ENCODE data around the gene ARMC9. TPM values are rescaled to one million over a fixed set of nuclear protein-coding genes. Genes with fewer than 3 reads are reported as not detected.
A peak's percentile ranks its signal among the peaks of the same experiment; 100 is the strongest.
"Not testable (repeated sequence)": the region's sequence is repeated elsewhere in the genome, so short reads cannot be mapped to it uniquely, and the experiment has no call there.

Gene ARMC9
- total RNA-seq, 2 donors from 2014 or later: 6.9 to 10.1 TPM

DNA sequence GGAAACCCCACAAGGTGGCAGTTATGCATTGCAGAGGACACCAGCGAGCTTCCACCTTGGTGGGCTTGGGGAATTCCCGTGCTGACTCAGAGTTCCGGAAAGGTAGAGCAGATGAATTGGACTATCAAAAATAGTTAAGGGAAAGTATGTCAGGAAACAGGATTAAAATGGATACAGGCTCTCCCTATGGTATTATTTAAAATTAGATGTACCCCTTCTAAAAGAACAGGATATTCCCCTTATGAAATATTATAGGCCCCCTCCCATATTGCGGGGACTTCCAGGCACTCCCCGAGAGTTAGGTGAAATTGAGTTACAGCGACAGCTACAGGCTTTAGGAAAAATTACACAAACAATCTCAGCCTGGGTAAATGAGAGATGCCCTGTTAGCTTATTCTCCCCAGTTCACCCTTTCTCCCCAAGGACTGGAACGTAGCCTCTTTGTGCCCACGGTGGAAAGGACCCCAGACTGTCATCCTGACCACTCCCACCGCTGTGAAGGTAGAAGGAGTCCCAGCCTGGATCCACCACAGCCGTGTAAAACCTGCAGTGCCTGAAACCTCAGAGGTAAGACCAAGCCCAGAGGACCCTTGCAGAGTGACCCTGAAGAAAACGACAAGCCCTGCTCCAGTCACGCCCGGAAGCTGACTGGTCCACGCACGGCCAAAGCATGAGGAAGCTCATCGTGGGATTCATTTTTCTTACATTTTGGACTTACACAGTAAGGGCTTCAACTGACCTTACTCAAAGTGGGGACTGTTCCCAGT, 207.4 kb downstream of the ARMC9 start:
- DNase-seq; H3K27me3 ChIP-seq; H3K4me3 ChIP-seq; intact Hi-C loops (cut with DNase I); ATAC-seq; H3K36me3 ChIP-seq (replicated peaks in 1 of 2; ENCODE audit: insufficient read depth in 1 of 2, low read depth in 2 of 2); H3K9me3 ChIP-seq: not testable (repeated sequence)
- Histone ChIP-seq H3K27ac (peak overlapping the region; percentile 45 to 94 (median 86)), H3K4me1 (peaks cover 98% of the 10 kb centered on the region)
- 6 to 7% methylated on average over 12 to 16 of the region's 16 CpGs for WGBS, 2 donors
- TF ChIP-seq, protein P1, sequence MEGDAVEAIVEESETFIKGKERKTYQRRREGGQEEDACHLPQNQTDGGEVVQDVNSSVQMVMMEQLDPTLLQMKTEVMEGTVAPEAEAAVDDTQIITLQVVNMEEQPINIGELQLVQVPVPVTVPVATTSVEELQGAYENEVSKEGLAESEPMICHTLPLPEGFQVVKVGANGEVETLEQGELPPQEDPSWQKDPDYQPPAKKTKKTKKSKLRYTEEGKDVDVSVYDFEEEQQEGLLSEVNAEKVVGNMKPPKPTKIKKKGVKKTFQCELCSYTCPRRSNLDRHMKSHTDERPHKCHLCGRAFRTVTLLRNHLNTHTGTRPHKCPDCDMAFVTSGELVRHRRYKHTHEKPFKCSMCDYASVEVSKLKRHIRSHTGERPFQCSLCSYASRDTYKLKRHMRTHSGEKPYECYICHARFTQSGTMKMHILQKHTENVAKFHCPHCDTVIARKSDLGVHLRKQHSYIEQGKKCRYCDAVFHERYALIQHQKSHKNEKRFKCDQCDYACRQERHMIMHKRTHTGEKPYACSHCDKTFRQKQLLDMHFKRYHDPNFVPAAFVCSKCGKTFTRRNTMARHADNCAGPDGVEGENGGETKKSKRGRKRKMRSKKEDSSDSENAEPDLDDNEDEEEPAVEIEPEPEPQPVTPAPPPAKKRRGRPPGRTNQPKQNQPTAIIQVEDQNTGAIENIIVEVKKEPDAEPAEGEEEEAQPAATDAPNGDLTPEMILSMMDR (IDR thresholded peaks at IDR 0.05): peak; percentile 22 to 74 (median 57)

DNA sequence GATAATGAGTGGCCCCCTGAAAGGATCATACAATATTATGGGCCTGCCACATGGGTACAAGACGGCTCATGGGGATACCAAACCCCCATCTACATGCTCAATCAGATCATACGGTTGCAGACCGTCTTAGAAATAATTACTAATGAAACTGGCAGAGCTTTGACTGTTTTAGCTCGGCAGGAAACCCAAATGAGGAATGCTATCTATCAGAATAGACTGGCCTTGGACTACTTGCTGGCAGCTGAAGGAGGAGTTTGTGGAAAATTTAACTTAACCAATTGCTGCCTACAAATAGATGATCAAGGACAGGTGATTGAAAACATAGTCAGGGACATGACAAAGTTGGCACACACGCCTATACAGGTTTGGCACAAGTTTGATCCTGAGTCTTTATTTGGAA, 209.3 kb downstream of the ARMC9 start:
- 11 to 23% methylated on average over 5 of the region's 5 CpGs for WGBS, 2 donors
- H3K4me3 ChIP-seq; H3K27me3 ChIP-seq; H3K36me3 ChIP-seq (replicated peaks in 1 of 2; ENCODE audit: insufficient read depth in 1 of 2, low read depth in 2 of 2); DNase-seq; ATAC-seq; H3K9me3 ChIP-seq; intact Hi-C loops (cut with DNase I): not testable (repeated sequence)
- peak overlapping the region in 3 of 4 donors; percentile 77 to 94 (median 94) for H3K27ac ChIP-seq
- peaks cover 96% of the 10 kb centered on the region for H3K4me1 ChIP-seq

DNA sequence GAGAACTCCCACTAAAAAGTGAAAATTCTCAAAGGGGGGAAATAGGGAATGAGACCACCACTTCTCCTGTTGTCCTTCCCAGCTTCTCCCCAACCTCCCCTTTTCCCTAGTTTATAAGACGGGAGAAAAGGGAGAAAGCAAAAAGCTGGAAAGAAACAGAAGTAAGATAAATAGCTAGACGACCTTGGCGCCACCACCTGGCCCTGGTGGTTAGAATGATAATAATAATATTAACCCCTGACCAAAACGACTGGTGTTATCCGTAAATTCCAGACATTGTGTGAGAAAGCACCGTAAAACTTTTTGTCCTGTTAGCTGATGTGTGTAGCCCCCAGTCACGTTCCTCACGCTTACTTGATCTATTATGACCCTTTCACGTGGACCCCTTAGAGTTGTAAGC, 209.9 kb downstream of the ARMC9 start:
- WGBS, 2 donors: 26 to 38% methylated on average over 9 of the region's 9 CpGs
- H3K36me3 ChIP-seq (replicated peaks in 1 of 2; ENCODE audit: insufficient read depth in 1 of 2, low read depth in 2 of 2); H3K27me3 ChIP-seq; ATAC-seq; H3K9me3 ChIP-seq; intact Hi-C loops (cut with DNase I); H3K4me3 ChIP-seq: not testable (repeated sequence)
- DNase-seq: peak in 1 of 4 donors; percentile 63
- Histone ChIP-seq H3K27ac (peak overlapping the region in 3 of 4 donors; percentile 77 to 94 (median 94)), H3K4me1 (peaks cover 95% of the 10 kb centered on the region)
- TF ChIP-seq, protein P1 (IDR thresholded peaks at IDR 0.05): peak in 3 of 7 experiments; percentile 16 to 29 (median 18)

DNA sequence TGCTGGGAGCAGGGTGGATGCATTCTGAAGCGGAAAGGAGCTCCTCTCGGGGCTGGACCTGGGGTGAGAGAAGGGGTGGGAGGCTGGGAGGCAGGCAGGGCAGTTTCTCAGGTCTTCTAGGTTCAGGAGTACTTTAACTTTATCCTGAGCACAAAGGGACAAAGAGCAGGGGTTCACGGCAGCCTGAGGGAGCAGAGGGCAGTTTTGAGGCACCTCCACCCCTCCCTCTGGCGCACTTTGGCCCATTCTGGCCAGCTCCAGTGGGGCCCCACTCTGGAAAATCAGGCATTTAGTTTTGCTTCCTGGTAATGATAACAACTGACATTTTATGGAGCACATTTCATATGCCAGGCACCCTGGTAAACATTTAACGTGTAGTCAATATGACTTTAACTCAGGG, 211.3 kb downstream of the ARMC9 start:
- H3K27ac ChIP-seq: peak overlapping the region in 3 of 4 donors; percentile 74 to 94 (median 94)
- DNase-seq (peak in 1 of 4 donors; percentile 42), ATAC-seq (peak; percentile 7)
- no peaks in the 10 kb centered on the region for H3K36me3 ChIP-seq (replicated peaks in 1 of 2; ENCODE audit: insufficient read depth in 1 of 2, low read depth in 2 of 2)
- no peaks in the 10 kb centered on the region for H3K27me3 ChIP-seq
- TF ChIP-seq, protein P1 (IDR thresholded peaks at IDR 0.05): no peak
- TF ChIP-seq POLR2A (IDR thresholded peaks at IDR 0.05): no peak
- peaks cover 0 to 3% (median 0%) of the 10 kb centered on the region in 3 donors for H3K9me3 ChIP-seq
- WGBS, 2 donors: 32 to 35% methylated on average over 4 of the region's 5 CpGs
- no peak overlapping the region for H3K4me3 ChIP-seq
- intact Hi-C loops (cut with DNase I): loop anchor here (10.0 kb wide), 1 partner anchor 185 kb away; no protein-coding TSS in a partner anchor
- peaks cover 91% of the 10 kb centered on the region for H3K4me1 ChIP-seq

DNA sequence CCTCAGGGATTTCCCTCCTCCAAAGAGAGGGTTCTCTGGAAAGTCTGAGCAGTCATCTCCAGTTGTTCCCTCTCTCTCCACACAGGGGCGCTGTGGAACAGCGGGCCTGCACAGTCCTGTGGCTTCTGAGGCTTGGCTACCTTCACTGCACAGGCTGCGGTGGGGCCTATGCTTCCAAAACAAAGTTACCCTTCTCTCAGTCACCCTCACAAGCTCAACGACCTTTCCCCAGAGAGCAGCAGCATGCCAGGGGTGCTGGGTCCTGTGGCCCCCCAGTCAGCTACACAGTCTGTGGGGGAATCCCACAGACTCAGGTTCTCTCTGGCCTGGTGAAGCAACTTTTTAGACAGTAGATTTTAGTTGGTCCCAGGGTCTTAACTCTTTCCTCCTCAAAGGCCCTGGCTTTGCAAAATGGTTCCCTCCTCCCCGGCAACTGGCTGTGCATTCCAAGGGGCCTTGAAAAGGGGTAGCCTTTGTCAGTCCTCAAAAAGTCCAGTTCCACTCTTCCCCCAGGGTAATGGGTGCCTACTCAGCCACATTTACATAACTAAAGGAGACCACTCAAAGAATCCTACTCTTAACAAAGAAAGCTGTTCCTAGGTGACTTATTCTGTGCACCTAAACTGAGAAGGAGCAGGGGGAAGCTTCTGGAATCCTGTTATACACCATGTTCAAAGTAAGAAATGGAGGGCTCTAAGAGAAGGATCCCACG, 212.0 kb downstream of the ARMC9 start:
- intact Hi-C loops (cut with DNase I): loop anchor here (10.0 kb wide), 1 partner anchor 186 kb away; no protein-coding TSS in a partner anchor
- Histone ChIP-seq H3K27ac (peak overlapping the region in 3 of 4 donors; percentile 74 to 94 (median 94)), H3K4me3 (no peak overlapping the region), H3K36me3 (replicated peaks in 1 of 2; ENCODE audit: insufficient read depth in 1 of 2, low read depth in 2 of 2) (no peaks in the 10 kb centered on the region), H3K9me3 (peaks cover 0 to 3% (median 0%) of the 10 kb centered on the region in 3 donors), H3K27me3 (no peaks in the 10 kb centered on the region), H3K4me1 (peaks cover 91% of the 10 kb centered on the region)
- DNase-seq (no peak), ATAC-seq (no peak)
- 70 to 76% methylated on average over 5 to 6 of the region's 6 CpGs for WGBS, 2 donors
- no peak for TF ChIP-seq POLR2A (IDR thresholded peaks at IDR 0.05)
- TF ChIP-seq, protein P1 (IDR thresholded peaks at IDR 0.05): peak in 5 of 7 experiments; percentile 21 to 61 (median 34)

Measured in body of pancreas (tissue), 4 donors.